ENCODE results near the gene DIP2C. TPM values are rescaled to one million over a fixed set of nuclear protein-coding genes. Genes with fewer than 3 reads are reported as not detected.

DIP2C gene
- total RNA-seq, 1 donor from 2014 or later: 52.6 TPM

- Mint-ChIP-seq H3K9me3 (ENCODE audit: unreplicated experiment) (peaks cover 8% of the 10 kb centered on the region), H3K4me3 (ENCODE audit: unreplicated experiment) (no peak overlapping the region), H3K4me1 (ENCODE audit: low read depth, unreplicated experiment) (peaks cover 14% of the 10 kb centered on the region), H3K27me3 (ENCODE audit: unreplicated experiment) (peaks cover 6% of the 10 kb centered on the region), H3K36me3 (ENCODE audit: unreplicated experiment) (peaks cover 4% of the 10 kb centered on the region), H3K27ac (ENCODE audit: unreplicated experiment) (no peak overlapping the region)
- TF ChIP-seq CTCF (IDR thresholded peaks at IDR 0.05; ENCODE audit: partially characterized antibody, unreplicated experiment): no peak
- DNase-seq: no peak
Observed at GRCh38 chr10:389836-390448, 299.5 kb downstream of the DIP2C start.

GRCh38 chr10:389261-389790 lies 300.1 kb downstream of the DIP2C start:
- Mint-ChIP-seq H3K4me1 (ENCODE audit: low read depth, unreplicated experiment) (peaks cover 14% of the 10 kb centered on the region), H3K36me3 (ENCODE audit: unreplicated experiment) (peaks cover 4% of the 10 kb centered on the region)

GRCh38 chr10:388661-389045 lies 300.8 kb downstream of the DIP2C start:
- TF ChIP-seq CTCF (IDR thresholded peaks at IDR 0.05; ENCODE audit: partially characterized antibody, unreplicated experiment): no peak
- Mint-ChIP-seq H3K9me3 (ENCODE audit: unreplicated experiment) (peaks cover 8% of the 10 kb centered on the region), H3K4me3 (ENCODE audit: unreplicated experiment) (no peak overlapping the region), H3K27me3 (ENCODE audit: unreplicated experiment) (peaks cover 6% of the 10 kb centered on the region), H3K27ac (ENCODE audit: unreplicated experiment) (no peak overlapping the region), H3K4me1 (ENCODE audit: low read depth, unreplicated experiment) (peaks cover 14% of the 10 kb centered on the region), H3K36me3 (ENCODE audit: unreplicated experiment) (peaks cover 8% of the 10 kb centered on the region)
- DNase-seq: no peak

More at GRCh38 chr10:389261-389790, 300.1 kb downstream of the DIP2C start:
- no peak for TF ChIP-seq CTCF (IDR thresholded peaks at IDR 0.05; ENCODE audit: partially characterized antibody, unreplicated experiment)
- peaks cover 6% of the 10 kb centered on the region for H3K27me3 Mint-ChIP-seq (ENCODE audit: unreplicated experiment)
- peaks cover 8% of the 10 kb centered on the region for H3K9me3 Mint-ChIP-seq (ENCODE audit: unreplicated experiment)
- no peak overlapping the region for H3K27ac Mint-ChIP-seq (ENCODE audit: unreplicated experiment)
- DNase-seq: no peak
- no peak overlapping the region for H3K4me3 Mint-ChIP-seq (ENCODE audit: unreplicated experiment)

GRCh38 chr10:387909-388660 lies 301.4 kb downstream of the DIP2C start:
- H3K4me1 Mint-ChIP-seq (ENCODE audit: low read depth, unreplicated experiment): peaks cover 12% of the 10 kb centered on the region
- no peak overlapping the region for H3K27ac Mint-ChIP-seq (ENCODE audit: unreplicated experiment)
- DNase-seq: no peak
- TF ChIP-seq CTCF (IDR thresholded peaks at IDR 0.05; ENCODE audit: partially characterized antibody, unreplicated experiment): no peak
- H3K36me3 Mint-ChIP-seq (ENCODE audit: unreplicated experiment): peaks cover 8% of the 10 kb centered on the region
- H3K27me3 Mint-ChIP-seq (ENCODE audit: unreplicated experiment): peaks cover 6% of the 10 kb centered on the region
- peaks cover 8% of the 10 kb centered on the region for H3K9me3 Mint-ChIP-seq (ENCODE audit: unreplicated experiment)
- no peak overlapping the region for H3K4me3 Mint-ChIP-seq (ENCODE audit: unreplicated experiment)

GRCh38 chr10:387593-387891 lies 301.9 kb downstream of the DIP2C start:
- peaks cover 7% of the 10 kb centered on the region for H3K4me1 Mint-ChIP-seq (ENCODE audit: low read depth, unreplicated experiment)
- H3K4me3 Mint-ChIP-seq (ENCODE audit: unreplicated experiment): no peak overlapping the region
- H3K9me3 Mint-ChIP-seq (ENCODE audit: unreplicated experiment): peaks cover 8% of the 10 kb centered on the region
- TF ChIP-seq CTCF (IDR thresholded peaks at IDR 0.05; ENCODE audit: partially characterized antibody, unreplicated experiment): no peak
- H3K36me3 Mint-ChIP-seq (ENCODE audit: unreplicated experiment): peaks cover 8% of the 10 kb centered on the region
- DNase-seq: no peak
- H3K27me3 Mint-ChIP-seq (ENCODE audit: unreplicated experiment): peaks cover 6% of the 10 kb centered on the region
- no peak overlapping the region for H3K27ac Mint-ChIP-seq (ENCODE audit: unreplicated experiment)

Measured in glutamatergic neuron (in vitro differentiated cells).